IPS-20b (cell line): ENCODE measurements around the gene PLSCR4.

Source experiments
- H3K27ac ChIP-seq: one replicate; pipeline ENCODE4 v1.5.1; 2013; ENCODE audit warnings: low read length
- H3K27me3 ChIP-seq: 2 replicates; pipeline ENCODE4 v1.6.1; 2013; ENCODE audit warnings: mild to moderate bottlenecking, low read length, inconsistent platforms; ENCODE audit not compliant: insufficient read depth
- H3K36me3 ChIP-seq: 2 replicates; pipeline ENCODE4 v1.6.1; 2013; ENCODE audit warnings: low read depth, mild to moderate bottlenecking, inconsistent platforms, low read length, moderate library complexity; ENCODE audit not compliant: insufficient read depth
- H3K4me1 ChIP-seq: 2 replicates; pipeline ENCODE4 v1.6.1; 2013; ENCODE audit warnings: mild to moderate bottlenecking, control low read depth, inconsistent platforms, low read length, moderate library complexity; ENCODE audit not compliant: insufficient read depth
- H3K4me3 ChIP-seq: 2 replicates; pipeline ENCODE4 v1.5.1; 2013; ENCODE audit warnings: mild to moderate bottlenecking, low read length, inconsistent platforms
- H3K9ac ChIP-seq: 2 replicates; pipeline ENCODE4 v1.6.1; 2013; ENCODE audit warnings: low read depth, mild to moderate bottlenecking, inconsistent platforms, low read length, moderate library complexity
- H3K9me3 ChIP-seq: 2 replicates; pipeline ENCODE4 v1.6.1; 2013; ENCODE audit warnings: mild to moderate bottlenecking, low read depth, low read length, inconsistent platforms; ENCODE audit not compliant: insufficient read depth

PLSCR4 gene

GRCh38 chr3:146164971-146165769, 85.7 kb downstream of the PLSCR4 start:
- H3K4me1 ChIP-seq, result peaks cover 4% of the 10 kb centered on the region; the same call in 1 of the 2 replicates
- no peak overlapping the region for H3K4me3 ChIP-seq
- no peak overlapping the region for H3K9ac ChIP-seq
- H3K27ac ChIP-seq, result no peak overlapping the region
- H3K27me3 ChIP-seq, result peaks cover 17% of the 10 kb centered on the region; the same call in 1 of the 2 replicates
- H3K9me3 ChIP-seq, result no peaks in the 10 kb centered on the region
- H3K36me3 ChIP-seq, result no peaks in the 10 kb centered on the region

- H3K27ac ChIP-seq, result no peak overlapping the region
- H3K9ac ChIP-seq, result no peak overlapping the region
- no peak overlapping the region for H3K4me3 ChIP-seq
- H3K27me3 ChIP-seq, result peaks cover 17% of the 10 kb centered on the region; the same call in 1 of the 2 replicates
- H3K9me3 ChIP-seq, result no peaks in the 10 kb centered on the region
- H3K36me3 ChIP-seq, result no peaks in the 10 kb centered on the region
- H3K4me1 ChIP-seq, result peaks cover 8% of the 10 kb centered on the region; the same call in 1 of the 2 replicates
Measured at GRCh38 chr3:146164506-146164905, 86.4 kb downstream of the PLSCR4 start.

- no peak overlapping the region for H3K27ac ChIP-seq
- no peak overlapping the region for H3K4me3 ChIP-seq
- peaks cover 17% of the 10 kb centered on the region; the same call in 1 of the 2 replicates for H3K27me3 ChIP-seq
- no peaks in the 10 kb centered on the region for H3K9me3 ChIP-seq
- H3K36me3 ChIP-seq, result no peaks in the 10 kb centered on the region
- H3K4me1 ChIP-seq, result peaks cover 12% of the 10 kb centered on the region; the same call in 1 of the 2 replicates
- no peak overlapping the region for H3K9ac ChIP-seq
Measured at GRCh38 chr3:146164071-146164470, 86.8 kb downstream of the PLSCR4 start.

GRCh38 chr3:146163584-146163983, 87.3 kb downstream of the PLSCR4 start:
- Histone ChIP-seq H3K9ac (no peak overlapping the region), H3K4me3 (no peak overlapping the region), H3K27me3 (peaks cover 17% of the 10 kb centered on the region; the same call in 1 of the 2 replicates), H3K36me3 (no peaks in the 10 kb centered on the region), H3K9me3 (no peaks in the 10 kb centered on the region), H3K4me1 (peaks cover 13% of the 10 kb centered on the region; the same call in 1 of the 2 replicates), H3K27ac (no peak overlapping the region)

- no peaks in the 10 kb centered on the region for H3K9me3 ChIP-seq
- peaks cover 13% of the 10 kb centered on the region for H3K4me1 ChIP-seq
- H3K9ac ChIP-seq, result no peak overlapping the region
Measured at GRCh38 chr3:146162561-146162960, 88.3 kb downstream of the PLSCR4 start.

GRCh38 chr3:146161663-146162002, 89.3 kb downstream of the PLSCR4 start:
- Histone ChIP-seq H3K27me3 (peaks cover 17% of the 10 kb centered on the region; the same call in 1 of the 2 replicates), H3K9me3 (no peaks in the 10 kb centered on the region), H3K4me1 (peaks cover 13% of the 10 kb centered on the region), H3K27ac (no peak overlapping the region), H3K9ac (peak overlapping the region; percentile 82), H3K4me3 (peak overlapping the region; percentile 68), H3K36me3 (no peaks in the 10 kb centered on the region)

More at GRCh38 chr3:146162561-146162960, 88.3 kb downstream of the PLSCR4 start:
- Histone ChIP-seq H3K27me3 (peaks cover 17% of the 10 kb centered on the region; the same call in 1 of the 2 replicates), H3K36me3 (no peaks in the 10 kb centered on the region), H3K4me3 (no peak overlapping the region), H3K27ac (no peak overlapping the region)

GRCh38 chr3:146160964-146161662, 89.8 kb downstream of the PLSCR4 start, which contains the start of gene PLOD2:
Gene PLOD2, minus strand, starts transcription at chr3:146161184. Its CDS starts 195 bp downstream, at chr3:146160989.
- peak within 1 kb of the TSS; percentile 68 for H3K4me3 ChIP-seq
- H3K36me3 ChIP-seq, result no peaks in the 10 kb centered on the region
- peaks cover 13% of the 10 kb centered on the region for H3K4me1 ChIP-seq
- H3K27ac ChIP-seq, result peak within 1 kb of the TSS; percentile 20
- no peaks in the 10 kb centered on the region for H3K9me3 ChIP-seq
- peak within 1 kb of the TSS; percentile 82 for H3K9ac ChIP-seq
- H3K27me3 ChIP-seq, result peaks cover 17% of the 10 kb centered on the region; the same call in 1 of the 2 replicates

GRCh38 chr3:146160321-146160963, 90.5 kb downstream of the PLSCR4 start:
- Histone ChIP-seq H3K27ac (peak overlapping the region; percentile 20), H3K9ac (peak overlapping the region; percentile 82), H3K4me3 (peak overlapping the region; percentile 68), H3K4me1 (peaks cover 13% of the 10 kb centered on the region), H3K27me3 (peaks cover 17% of the 10 kb centered on the region; the same call in 1 of the 2 replicates), H3K9me3 (no peaks in the 10 kb centered on the region), H3K36me3 (no peaks in the 10 kb centered on the region)

GRCh38 chr3:146159616-146160320, 91.1 kb downstream of the PLSCR4 start:
- peak overlapping the region; percentile 68 for H3K4me3 ChIP-seq
- peaks cover 17% of the 10 kb centered on the region; the same call in 1 of the 2 replicates for H3K27me3 ChIP-seq
- H3K27ac ChIP-seq, result peak overlapping the region; percentile 20
- H3K9me3 ChIP-seq, result no peaks in the 10 kb centered on the region
- peaks cover 10% of the 10 kb centered on the region for H3K4me1 ChIP-seq
- peak overlapping the region; percentile 82 for H3K9ac ChIP-seq
- H3K36me3 ChIP-seq, result no peaks in the 10 kb centered on the region

GRCh38 chr3:146159037-146159436, 91.9 kb downstream of the PLSCR4 start:
- Histone ChIP-seq H3K4me1 (peaks cover 10% of the 10 kb centered on the region), H3K27ac (no peak overlapping the region), H3K36me3 (no peaks in the 10 kb centered on the region), H3K9ac (peak overlapping the region; percentile 82; the same call in 1 of the 2 replicates), H3K27me3 (peaks cover 17% of the 10 kb centered on the region; the same call in 1 of the 2 replicates), H3K9me3 (no peaks in the 10 kb centered on the region), H3K4me3 (peak overlapping the region; percentile 68; the same call in 1 of the 2 replicates)
